ENCODE data around the gene EPN2. TPM values are rescaled to one million over a fixed set of nuclear protein-coding genes. Genes with fewer than 3 reads are reported as not detected.

The EPN2 gene
- total RNA-seq, 1 experiment from 2014 or later, result 25.0 TPM

GRCh38 chr17:19322861-19323260 is 85.7 kb downstream of the EPN2 start:
- no peak for DNase-seq (ENCODE audit: extremely low read depth, low read depth)

- DNase-seq (ENCODE audit: extremely low read depth, low read depth), result no peak
Observed at GRCh38 chr17:19325542-19325941, 88.4 kb downstream of the EPN2 start.

- no peak for DNase-seq (ENCODE audit: extremely low read depth, low read depth)
Observed at GRCh38 chr17:19327031-19327783, 90.0 kb downstream of the EPN2 start.

- DNase-seq (ENCODE audit: extremely low read depth, low read depth), result no peak
Observed at GRCh38 chr17:19328441-19329061, 91.4 kb downstream of the EPN2 start.

DNA sequence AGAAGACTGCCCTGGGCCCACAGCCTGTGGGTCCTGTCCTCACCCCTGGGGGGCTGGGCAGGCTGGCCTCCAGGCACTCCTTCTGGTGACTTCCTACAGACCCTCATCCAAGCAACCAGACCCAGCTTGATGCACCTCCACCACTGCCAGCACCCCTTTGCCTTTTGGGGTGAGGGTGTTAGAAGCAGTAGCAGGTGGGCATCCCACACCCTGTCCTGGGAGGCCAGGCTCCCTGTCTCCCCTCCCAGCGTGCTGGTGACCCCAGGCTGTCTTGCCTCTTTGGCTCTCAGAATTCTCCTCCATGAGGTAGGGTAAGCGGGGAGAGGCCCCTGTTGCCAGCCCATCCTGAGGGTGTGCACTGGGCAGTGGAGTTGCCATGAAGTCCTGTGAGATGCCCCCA is 92.0 kb downstream of the EPN2 start:
- DNase-seq (ENCODE audit: extremely low read depth, low read depth), result no peak

- DNase-seq (ENCODE audit: extremely low read depth, low read depth), result no peak
Observed at GRCh38 chr17:19329839-19330238, 92.7 kb downstream of the EPN2 start.

- DNase-seq (ENCODE audit: extremely low read depth, low read depth), result no peak
Observed at GRCh38 chr17:19330271-19330670, 93.1 kb downstream of the EPN2 start.

- DNase-seq (ENCODE audit: extremely low read depth, low read depth), result no peak
Observed at GRCh38 chr17:19331134-19331533, 94.0 kb downstream of the EPN2 start.

GRCh38 chr17:19331543-19332245 is 94.5 kb downstream of the EPN2 start:
- DNase-seq (ENCODE audit: extremely low read depth, low read depth), result no peak

- DNase-seq (ENCODE audit: extremely low read depth, low read depth), result no peak
Observed at GRCh38 chr17:19332371-19333131, 95.4 kb downstream of the EPN2 start.

GRCh38 chr17:19333132-19333440 is 95.9 kb downstream of the EPN2 start:
- DNase-seq (ENCODE audit: extremely low read depth, low read depth), result no peak

GRCh38 chr17:19333736-19334290 is 96.6 kb downstream of the EPN2 start:
- DNase-seq (ENCODE audit: extremely low read depth, low read depth), result no peak

GRCh38 chr17:19334331-19334730 is 97.2 kb downstream of the EPN2 start:
- no peak for DNase-seq (ENCODE audit: extremely low read depth, low read depth)

- no peak for DNase-seq (ENCODE audit: extremely low read depth, low read depth)
Observed at GRCh38 chr17:19335951-19336631, 98.9 kb downstream of the EPN2 start.

- no peak for DNase-seq (ENCODE audit: extremely low read depth, low read depth)
Observed at GRCh38 chr17:19336938-19337711, 100.0 kb downstream of the EPN2 start.

DNA sequence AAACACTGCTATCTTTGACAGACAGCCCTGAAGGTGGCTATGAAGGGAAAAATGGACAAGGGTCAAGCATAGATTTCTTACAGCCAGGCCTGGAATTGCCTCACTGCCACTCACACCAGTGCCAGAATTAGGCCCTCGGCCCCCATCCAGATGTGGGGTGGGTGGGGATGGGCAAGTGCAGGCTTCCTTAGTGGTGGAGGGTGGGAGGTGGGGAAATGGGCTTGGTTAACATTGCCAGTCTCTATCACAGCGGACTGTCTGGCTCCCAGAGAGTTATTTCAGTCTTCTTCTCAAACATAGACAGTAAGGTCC is 100.5 kb downstream of the EPN2 start:
- no peak for DNase-seq (ENCODE audit: extremely low read depth, low read depth)

GRCh38 chr17:19338031-19338990 is 101.1 kb downstream of the EPN2 start:
- no peak for DNase-seq (ENCODE audit: extremely low read depth, low read depth)

GRCh38 chr17:19339341-19339815 is 102.2 kb downstream of the EPN2 start:
- DNase-seq (ENCODE audit: extremely low read depth, low read depth), result no peak

Measured in NCI-H460 (cell line).